Hippocampal formation (tissue), 2 donors: ENCODE results near the gene MGAT3.

Experiments
- DNase-seq, 2 donors: peaks; one replicate each; lab custom pipeline; 2025; lab: John Stamatoyannopoulos, UW

The MGAT3 gene

GRCh38 chr22:39529487-39529851 is 72.7 kb downstream of the MGAT3 start:
- no peak for DNase-seq

- no peak for DNase-seq
These were observed 73.3 kb downstream of the MGAT3 start for GRCh38 chr22:39530116-39530515.

- DNase-seq: no peak
These were observed 74.0 kb downstream of the MGAT3 start for GRCh38 chr22:39530692-39531331.

GRCh38 chr22:39532215-39533073 is 75.6 kb downstream of the MGAT3 start, which contains the start of gene RPS19BP1:
RPS19BP1 (minus strand) TSS chr22:39532748; CDS start chr22:39532738, 10 bp downstream.
- DNase-seq: peak; percentile 96 to 98

GRCh38 chr22:39534092-39534506 is 77.3 kb downstream of the MGAT3 start:
- DNase-seq: no peak

- DNase-seq: peak; percentile 29 to 61
These were observed 78.0 kb downstream of the MGAT3 start for GRCh38 chr22:39534591-39535356.

GRCh38 chr22:39535357-39535725 is 78.5 kb downstream of the MGAT3 start:
- DNase-seq: no peak

- DNase-seq: no peak
These were observed 79.1 kb downstream of the MGAT3 start for GRCh38 chr22:39535831-39536449.

GRCh38 chr22:39536711-39537110 is 79.9 kb downstream of the MGAT3 start:
- DNase-seq: no peak

- DNase-seq: no peak
These were observed 81.2 kb downstream of the MGAT3 start for GRCh38 chr22:39537975-39538374.
